BLaER1 treated with 17β-estradiol and CSF1 and Interleukin-3, amounts not matched to agents 10 nM and 100 nM (cell line): ENCODE results near the gene ZNF655.

Experiments used
- H3K27ac ChIP-seq, 11 experiments: shearing (Covaris generic); formaldehyde crosslinking; 2 replicates each; pipeline ENCODE4 v1.8.1; 2022
- H3K27me3 ChIP-seq, 11 experiments: shearing (Covaris generic); formaldehyde crosslinking; 2 replicates each; pipeline ENCODE4 v1.8.1; 2022
- H3K36me3 ChIP-seq, 11 experiments: shearing (Covaris generic); formaldehyde crosslinking; 2 replicates each; pipeline ENCODE4 v1.8.1; 2022
- H3K4me1 ChIP-seq, 10 experiments: shearing (Covaris generic); formaldehyde crosslinking; 2 replicates each; pipeline ENCODE4 v1.8.1; 2022
- H3K4me2 ChIP-seq, 11 experiments: shearing (Covaris generic); formaldehyde crosslinking; 2 replicates each; pipeline ENCODE4 v1.8.1; 2022
- H3K4me3 ChIP-seq, 10 experiments: shearing (Covaris generic); formaldehyde crosslinking; 2 replicates each; pipeline ENCODE4 v1.8.1; 2022
- H3K9ac ChIP-seq, 11 experiments: shearing (Covaris generic); formaldehyde crosslinking; 2 replicates each; pipeline ENCODE4 v1.8.1; 2022
- H3K9me3 ChIP-seq, 11 experiments: shearing (Covaris generic); formaldehyde crosslinking; replicated peaks in 1 of 11; 2 replicates each; pipeline ENCODE4 v1.8.1; 2022
- H4K20me1 ChIP-seq, 11 experiments: shearing (Covaris generic); formaldehyde crosslinking; 2 replicates each; pipeline ENCODE4 v1.8.1; 2022
- Cebpa-rat ChIP-seq, 11 experiments: shearing (Covaris generic); IDR thresholded peaks; 2 replicates each; pipeline ENCODE4 v1.8.1; 2022

ZNF655 gene, protein sequence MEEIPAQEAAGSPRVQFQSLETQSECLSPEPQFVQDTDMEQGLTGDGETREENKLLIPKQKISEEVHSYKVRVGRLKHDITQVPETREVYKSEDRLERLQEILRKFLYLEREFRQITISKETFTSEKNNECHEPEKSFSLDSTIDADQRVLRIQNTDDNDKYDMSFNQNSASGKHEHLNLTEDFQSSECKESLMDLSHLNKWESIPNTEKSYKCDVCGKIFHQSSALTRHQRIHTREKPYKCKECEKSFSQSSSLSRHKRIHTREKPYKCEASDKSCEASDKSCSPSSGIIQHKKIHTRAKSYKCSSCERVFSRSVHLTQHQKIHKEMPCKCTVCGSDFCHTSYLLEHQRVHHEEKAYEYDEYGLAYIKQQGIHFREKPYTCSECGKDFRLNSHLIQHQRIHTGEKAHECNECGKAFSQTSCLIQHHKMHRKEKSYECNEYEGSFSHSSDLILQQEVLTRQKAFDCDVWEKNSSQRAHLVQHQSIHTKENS

DNA sequence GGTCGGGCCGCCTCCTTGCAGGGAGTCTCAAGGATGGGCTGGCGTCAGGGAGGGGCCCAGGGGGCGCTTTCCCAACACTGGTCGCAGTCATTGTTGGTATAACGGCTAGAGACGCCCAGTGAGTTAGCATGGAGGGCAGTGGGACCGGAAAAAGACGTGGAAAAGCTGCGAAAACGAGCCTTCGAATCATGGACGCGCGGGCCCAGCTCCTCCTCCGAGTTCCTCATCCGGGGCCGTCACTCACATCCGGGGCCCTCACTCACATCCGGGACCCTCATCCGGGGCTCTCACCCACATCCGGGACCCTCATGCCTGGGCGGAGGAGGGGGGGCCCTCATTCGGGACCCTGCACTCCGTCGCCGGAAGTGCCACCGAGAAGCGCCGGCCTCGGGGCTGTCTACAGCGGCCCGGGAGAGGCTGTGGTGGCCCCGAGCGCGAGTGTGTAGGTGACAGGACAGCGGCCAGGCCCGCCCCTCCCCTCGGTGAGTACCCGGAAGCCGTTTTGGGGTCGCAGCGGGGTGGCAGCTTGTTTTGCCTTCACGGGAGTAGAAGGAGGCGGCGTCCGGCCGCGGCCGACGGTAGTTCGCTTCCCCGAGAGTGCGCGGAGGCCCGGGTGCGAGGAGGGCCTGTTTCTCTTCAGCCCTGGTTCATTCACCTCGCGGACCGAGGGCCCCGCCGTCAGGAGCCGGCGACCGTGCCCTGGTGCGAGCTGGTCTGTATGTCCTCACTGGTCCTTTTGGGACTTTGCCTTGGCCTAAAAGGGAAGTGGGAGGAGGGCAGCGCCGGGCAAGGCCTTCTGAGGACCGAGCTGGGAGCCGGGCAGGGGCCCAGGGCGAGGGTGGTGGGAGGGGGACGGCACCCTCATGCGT is at the start of gene ZNF655:
ZNF655 (plus strand) TSS at position 337 of the 869 bp plus-strand sequence. CDS start 1,918 bp downstream, outside the sequence.
- H3K9ac ChIP-seq = peak within 1 kb of the TSS; percentile 93 to 99 (median 97)
- TF ChIP-seq Cebpa-rat (IDR thresholded peaks at IDR 0.05) = 0 out of 22 replicates have a peak, but pooled peaks of 1 of the 11 experiments have one; percentile 10
- H3K9me3 ChIP-seq = no peaks in the 10 kb centered on the region
- H4K20me1 ChIP-seq = peaks cover 10 to 45% (median 36%) of the 10 kb centered on the region in 11 experiments; a peak in 19 of 22 replicates
- peak within 1 kb of the TSS; percentile 81 to 94 (median 88) for H3K4me2 ChIP-seq
- peak within 1 kb of the TSS; percentile 93 to 98 (median 97) for H3K27ac ChIP-seq
- peak within 1 kb of the TSS; percentile 76 to 96 (median 90) for H3K4me3 ChIP-seq
- H3K36me3 ChIP-seq = peaks cover 43 to 73% (median 64%) of the 10 kb centered on the region in 11 experiments
- H3K27me3 ChIP-seq = no peaks in the 10 kb centered on the region
- H3K4me1 ChIP-seq = peaks cover 27 to 73% (median 51%) of the 10 kb centered on the region in 10 experiments

DNA sequence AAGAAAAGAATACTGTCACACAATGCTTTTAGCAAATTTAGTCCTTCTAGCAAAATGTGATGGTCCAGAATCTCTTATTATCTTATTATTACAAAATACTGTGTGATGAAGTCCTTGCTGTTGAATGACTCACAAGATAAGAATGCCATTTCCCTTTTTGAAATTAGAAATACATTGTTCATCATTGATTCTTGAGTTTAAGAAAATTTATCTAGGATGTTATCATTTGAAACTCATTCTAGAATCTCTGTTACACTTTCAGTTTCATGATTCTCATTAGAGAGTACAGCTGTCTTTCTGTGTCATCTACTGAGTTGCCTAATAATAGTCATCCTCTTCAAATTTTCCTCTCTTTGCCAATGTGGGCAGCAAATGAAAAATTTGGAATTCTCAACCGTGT is 44.4 kb upstream of the ZNF655 start:
- no peak overlapping the region for H3K9ac ChIP-seq
- no peak overlapping the region for H3K27ac ChIP-seq
- TF ChIP-seq Cebpa-rat (IDR thresholded peaks at IDR 0.05) = no peak
- no peak overlapping the region for H3K4me2 ChIP-seq
- peaks cover 61 to 95% (median 86%) of the 10 kb centered on the region in 11 experiments for H3K36me3 ChIP-seq
- no peak overlapping the region for H3K4me3 ChIP-seq
- H3K9me3 ChIP-seq = no peaks in the 10 kb centered on the region
- peaks cover 0 to 23% (median 5%) of the 10 kb centered on the region in 11 experiments; a peak in 10 of 22 replicates for H4K20me1 ChIP-seq
- H3K27me3 ChIP-seq = no peaks in the 10 kb centered on the region
- peaks cover 0 to 9% (median 0%) of the 10 kb centered on the region in 10 experiments; a peak in 3 of 20 replicates for H3K4me1 ChIP-seq

- no peak overlapping the region for H3K27ac ChIP-seq
- H3K27me3 ChIP-seq = no peaks in the 10 kb centered on the region
- H3K9me3 ChIP-seq = no peaks in the 10 kb centered on the region
- H3K4me2 ChIP-seq = no peak overlapping the region
- no peak for TF ChIP-seq Cebpa-rat (IDR thresholded peaks at IDR 0.05)
- peaks cover 0 to 6% (median 0%) of the 10 kb centered on the region in 10 experiments; a peak in 4 of 20 replicates for H3K4me1 ChIP-seq
- peaks cover 72 to 96% (median 88%) of the 10 kb centered on the region in 11 experiments for H3K36me3 ChIP-seq
- H4K20me1 ChIP-seq = peaks cover 0 to 8% (median 0%) of the 10 kb centered on the region in 11 experiments; a peak in 2 of 22 replicates
- H3K9ac ChIP-seq = no peak overlapping the region
- H3K4me3 ChIP-seq = no peak overlapping the region
These were observed 37.0 kb upstream of the ZNF655 start for GRCh38 chr7:99521399-99521798.

- H4K20me1 ChIP-seq = no peaks in the 10 kb centered on the region; a peak in 1 of 22 replicates
- no peaks in the 10 kb centered on the region for H3K27me3 ChIP-seq
- peaks cover 76 to 97% (median 92%) of the 10 kb centered on the region in 11 experiments for H3K36me3 ChIP-seq
- no peak overlapping the region for H3K9ac ChIP-seq
- no peak overlapping the region for H3K4me3 ChIP-seq
- peaks cover 0 to 6% (median 0%) of the 10 kb centered on the region in 10 experiments; a peak in 3 of 20 replicates for H3K4me1 ChIP-seq
- no peak for TF ChIP-seq Cebpa-rat (IDR thresholded peaks at IDR 0.05)
- H3K27ac ChIP-seq = no peak overlapping the region
- H3K9me3 ChIP-seq = peaks cover 30 to 35% (median 34%) of the 10 kb centered on the region in 11 experiments
- H3K4me2 ChIP-seq = no peak overlapping the region
These were observed 32.6 kb upstream of the ZNF655 start for GRCh38 chr7:99525713-99526440.

DNA sequence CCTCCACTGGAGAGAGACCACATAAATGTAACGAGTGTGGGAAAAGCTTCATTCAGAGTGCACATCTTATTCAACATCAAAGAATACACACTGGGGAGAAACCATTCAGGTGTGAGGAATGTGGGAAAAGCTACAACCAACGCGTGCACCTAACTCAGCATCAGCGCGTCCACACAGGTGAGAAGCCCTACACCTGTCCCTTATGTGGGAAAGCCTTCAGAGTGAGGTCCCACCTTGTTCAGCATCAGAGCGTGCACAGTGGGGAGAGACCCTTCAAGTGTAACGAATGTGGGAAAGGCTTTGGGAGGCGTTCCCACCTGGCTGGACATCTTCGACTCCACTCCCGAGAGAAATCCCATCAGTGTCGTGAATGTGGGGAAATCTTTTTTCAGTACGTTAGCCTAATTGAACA is 27.1 kb upstream of the ZNF655 start:
- Histone ChIP-seq H3K36me3 (peaks cover 80 to 98% (median 91%) of the 10 kb centered on the region in 11 experiments), H3K4me3 (peak overlapping the region; percentile 22 to 57 (median 38); a peak in 18 of 20 replicates), H3K4me1 (no peaks in the 10 kb centered on the region), H3K27ac (no peak overlapping the region), H3K27me3 (no peaks in the 10 kb centered on the region; a peak in 1 of 22 replicates), H3K9ac (no peak overlapping the region), H4K20me1 (no peaks in the 10 kb centered on the region; a peak in 1 of 22 replicates), H3K9me3 (peaks cover 83 to 90% (median 88%) of the 10 kb centered on the region in 11 experiments), H3K4me2 (no peak overlapping the region)
- TF ChIP-seq Cebpa-rat (IDR thresholded peaks at IDR 0.05) = no peak

DNA sequence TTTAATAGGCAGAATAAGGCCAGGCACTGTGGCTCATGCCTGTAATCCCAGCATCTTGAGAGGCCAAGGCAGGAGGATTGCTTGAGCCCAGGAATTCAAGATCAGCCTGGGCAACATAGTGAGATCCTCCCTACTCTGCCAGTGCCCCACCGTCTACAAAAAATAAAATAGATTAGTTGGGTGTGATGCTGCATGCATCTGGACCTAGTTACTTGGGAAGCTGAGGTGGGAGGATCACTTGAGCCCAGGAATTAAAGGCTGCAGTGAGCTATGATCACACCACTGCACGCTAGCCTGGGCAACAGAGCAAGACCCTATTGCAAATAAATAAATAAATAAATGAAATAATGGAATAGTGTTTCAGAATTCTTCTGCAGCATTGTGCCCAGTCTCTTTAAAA is 22.8 kb upstream of the ZNF655 start:
- no peak overlapping the region for H3K9ac ChIP-seq
- no peak overlapping the region for H3K4me3 ChIP-seq
- H4K20me1 ChIP-seq = no peaks in the 10 kb centered on the region
- no peak for TF ChIP-seq Cebpa-rat (IDR thresholded peaks at IDR 0.05)
- H3K36me3 ChIP-seq = peaks cover 37 to 69% (median 55%) of the 10 kb centered on the region in 11 experiments
- peaks cover 87 to 100% (median 96%) of the 10 kb centered on the region in 11 experiments for H3K9me3 ChIP-seq
- H3K4me2 ChIP-seq = no peak overlapping the region
- no peaks in the 10 kb centered on the region; a peak in 1 of 22 replicates for H3K27me3 ChIP-seq
- no peak overlapping the region for H3K27ac ChIP-seq
- no peaks in the 10 kb centered on the region for H3K4me1 ChIP-seq

GRCh38 chr7:99539213-99539811 is 19.1 kb upstream of the ZNF655 start:
- no peak overlapping the region for H3K27ac ChIP-seq
- no peak overlapping the region for H3K4me3 ChIP-seq
- H3K9ac ChIP-seq = no peak overlapping the region
- no peaks in the 10 kb centered on the region for H3K27me3 ChIP-seq
- H4K20me1 ChIP-seq = no peaks in the 10 kb centered on the region
- H3K36me3 ChIP-seq = peaks cover 18 to 63% (median 46%) of the 10 kb centered on the region in 11 experiments
- TF ChIP-seq Cebpa-rat (IDR thresholded peaks at IDR 0.05) = no peak
- H3K4me2 ChIP-seq = no peak overlapping the region
- peaks cover 87 to 100% (median 96%) of the 10 kb centered on the region in 11 experiments for H3K9me3 ChIP-seq
- H3K4me1 ChIP-seq = no peaks in the 10 kb centered on the region

DNA sequence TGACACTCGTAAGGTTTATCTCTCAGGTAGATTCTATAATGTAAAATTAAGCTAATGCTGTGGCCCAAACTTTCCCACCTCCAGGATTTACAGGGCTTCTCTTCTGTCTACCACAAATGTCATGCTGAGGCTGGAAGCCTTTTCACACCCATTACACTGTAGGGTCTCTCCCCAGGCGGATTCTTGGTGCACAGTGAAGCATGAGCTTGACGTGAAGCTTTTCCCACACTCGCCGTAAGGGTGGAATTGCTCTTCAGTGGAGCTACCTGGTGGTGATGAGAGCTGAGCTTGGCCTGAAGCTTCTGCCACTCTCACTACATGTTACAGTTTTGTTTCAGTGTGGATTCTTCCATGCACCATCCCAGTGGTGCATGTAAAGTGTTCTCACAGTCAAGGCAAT is 17.9 kb upstream of the ZNF655 start:
- peak overlapping the region in 1 of 10 experiments; percentile 14; a peak in 1 of 20 replicates for H3K4me3 ChIP-seq
- TF ChIP-seq Cebpa-rat (IDR thresholded peaks at IDR 0.05) = no peak
- no peak overlapping the region for H3K4me2 ChIP-seq
- H3K9me3 ChIP-seq = peaks cover 86 to 100% (median 94%) of the 10 kb centered on the region in 11 experiments
- peaks cover 0 to 7% (median 0%) of the 10 kb centered on the region in 10 experiments; a peak in 1 of 20 replicates for H3K4me1 ChIP-seq
- no peak overlapping the region for H3K27ac ChIP-seq
- H4K20me1 ChIP-seq = no peaks in the 10 kb centered on the region
- H3K27me3 ChIP-seq = no peaks in the 10 kb centered on the region
- no peak overlapping the region for H3K9ac ChIP-seq
- H3K36me3 ChIP-seq = peaks cover 18 to 64% (median 47%) of the 10 kb centered on the region in 11 experiments
